ENCODE data around the gene JMJD1C. TPM values are rescaled to one million over a fixed set of nuclear protein-coding genes. Genes with fewer than 3 reads are reported as not detected.
A peak's percentile ranks its signal among the peaks of the same experiment; 100 is the strongest.

JMJD1C gene
- total and polyA plus RNA-seq, 12 donors, result 36.0 to 124 (median 57.2) TPM

DNA sequence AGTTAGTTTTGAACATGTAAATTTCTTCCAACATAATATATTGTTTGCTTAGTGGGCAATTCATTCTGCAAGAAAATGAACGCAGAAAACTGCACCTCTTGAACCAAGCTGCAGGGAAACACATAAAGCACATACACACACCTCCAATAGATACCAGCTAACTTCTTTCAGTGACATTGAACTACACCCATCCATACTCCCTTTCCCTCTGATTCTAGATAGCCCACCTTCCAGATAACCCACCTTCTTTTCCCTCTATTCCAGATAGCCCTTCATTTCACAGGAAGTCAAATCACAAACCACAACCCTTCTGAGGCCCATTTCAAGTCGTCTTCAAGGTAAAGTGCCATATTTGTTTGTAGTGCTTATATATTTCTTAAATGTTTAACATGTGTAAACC is 304.2 kb downstream of the JMJD1C start:
- WGBS, 4 donors, result 52 to 65% (median 57%) methylated on average over 2 of the region's 2 CpGs
- no peaks in the 10 kb centered on the region for H3K36me3 ChIP-seq (replicated peaks in 1 of 2)
- intact Hi-C loops (cut with DNase I), result loop anchor here in 1 of 2 donors (10.0 kb wide), 2 partner anchors 473 to 563 kb away; no protein-coding TSS in a partner anchor
- no peak overlapping the region for H3K4me3 ChIP-seq
- no peaks in the 10 kb centered on the region for H3K4me1 ChIP-seq (replicated peaks in 1 of 2)
- H3K27me3 ChIP-seq, result no peaks in the 10 kb centered on the region
- no peaks in the 10 kb centered on the region for H3K9me3 ChIP-seq (replicated peaks in 1 of 3)
- DNase-seq, result no peak
- TF ChIP-seq POLR2A (IDR thresholded peaks at IDR 0.05), result no peak
- TF ChIP-seq, protein P1, sequence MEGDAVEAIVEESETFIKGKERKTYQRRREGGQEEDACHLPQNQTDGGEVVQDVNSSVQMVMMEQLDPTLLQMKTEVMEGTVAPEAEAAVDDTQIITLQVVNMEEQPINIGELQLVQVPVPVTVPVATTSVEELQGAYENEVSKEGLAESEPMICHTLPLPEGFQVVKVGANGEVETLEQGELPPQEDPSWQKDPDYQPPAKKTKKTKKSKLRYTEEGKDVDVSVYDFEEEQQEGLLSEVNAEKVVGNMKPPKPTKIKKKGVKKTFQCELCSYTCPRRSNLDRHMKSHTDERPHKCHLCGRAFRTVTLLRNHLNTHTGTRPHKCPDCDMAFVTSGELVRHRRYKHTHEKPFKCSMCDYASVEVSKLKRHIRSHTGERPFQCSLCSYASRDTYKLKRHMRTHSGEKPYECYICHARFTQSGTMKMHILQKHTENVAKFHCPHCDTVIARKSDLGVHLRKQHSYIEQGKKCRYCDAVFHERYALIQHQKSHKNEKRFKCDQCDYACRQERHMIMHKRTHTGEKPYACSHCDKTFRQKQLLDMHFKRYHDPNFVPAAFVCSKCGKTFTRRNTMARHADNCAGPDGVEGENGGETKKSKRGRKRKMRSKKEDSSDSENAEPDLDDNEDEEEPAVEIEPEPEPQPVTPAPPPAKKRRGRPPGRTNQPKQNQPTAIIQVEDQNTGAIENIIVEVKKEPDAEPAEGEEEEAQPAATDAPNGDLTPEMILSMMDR (IDR thresholded peaks at IDR 0.05), result no peak
- H3K27ac ChIP-seq, result no peak overlapping the region

DNA sequence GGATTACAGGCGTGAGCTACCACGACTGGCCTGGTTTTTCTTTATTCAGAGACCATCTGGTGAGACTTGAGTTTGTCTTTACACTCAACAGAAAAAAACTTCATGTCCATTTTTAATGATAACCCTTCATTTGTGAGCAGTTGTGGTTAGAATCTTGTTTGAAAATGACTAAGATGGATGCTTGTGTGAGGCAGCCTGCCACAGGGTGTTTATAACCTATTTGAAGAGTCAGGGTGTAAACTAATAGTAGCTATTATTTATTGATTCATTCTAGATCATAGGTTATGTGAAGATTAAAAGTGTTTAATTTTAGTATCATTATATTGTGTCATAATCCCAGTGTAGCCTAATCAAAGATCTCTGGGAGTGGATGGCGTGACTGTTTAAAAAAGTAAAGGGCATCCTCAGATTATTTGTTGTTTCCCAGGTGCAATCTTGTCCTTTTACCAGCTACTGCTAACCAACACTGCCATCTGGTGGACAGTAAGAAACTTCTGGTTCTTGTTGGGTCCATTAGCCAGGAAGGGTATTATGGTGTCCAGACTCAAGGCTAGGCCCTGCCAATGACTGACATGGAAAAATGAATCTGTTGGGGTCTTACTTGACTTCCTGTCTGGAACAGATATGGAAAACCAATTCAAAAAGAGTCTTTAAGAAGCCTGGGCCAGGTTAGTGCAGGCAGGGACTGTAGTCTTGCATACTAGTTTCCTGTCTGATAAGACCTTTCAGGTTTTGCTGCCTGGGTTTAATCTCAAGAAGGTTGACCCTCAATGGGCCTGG is 307.7 kb downstream of the JMJD1C start:
- Histone ChIP-seq H3K27me3 (no peaks in the 10 kb centered on the region), H3K27ac (no peak overlapping the region), H3K4me3 (no peak overlapping the region), H3K36me3 (replicated peaks in 1 of 2) (peaks cover 0 to 13% of the 10 kb centered on the region in 2 donors), H3K4me1 (replicated peaks in 1 of 2) (peaks cover 3 to 8% of the 10 kb centered on the region in 2 donors), H3K9me3 (replicated peaks in 1 of 3) (no peaks in the 10 kb centered on the region)
- WGBS, 4 donors, result 54 to 67% (median 64%) methylated on average over 3 of the region's 3 CpGs
- intact Hi-C loops (cut with DNase I), result loop anchor here in 1 of 2 donors (5.0 kb wide), 1 partner anchor 151 kb away; no protein-coding TSS in a partner anchor
- TF ChIP-seq POLR2A (IDR thresholded peaks at IDR 0.05), result no peak
- TF ChIP-seq, protein P1 (IDR thresholded peaks at IDR 0.05), result peak; percentile 76 to 82 (median 78)
- DNase-seq, result peak in 5 of 7 donors; percentile 27 to 59 (median 50)

DNA sequence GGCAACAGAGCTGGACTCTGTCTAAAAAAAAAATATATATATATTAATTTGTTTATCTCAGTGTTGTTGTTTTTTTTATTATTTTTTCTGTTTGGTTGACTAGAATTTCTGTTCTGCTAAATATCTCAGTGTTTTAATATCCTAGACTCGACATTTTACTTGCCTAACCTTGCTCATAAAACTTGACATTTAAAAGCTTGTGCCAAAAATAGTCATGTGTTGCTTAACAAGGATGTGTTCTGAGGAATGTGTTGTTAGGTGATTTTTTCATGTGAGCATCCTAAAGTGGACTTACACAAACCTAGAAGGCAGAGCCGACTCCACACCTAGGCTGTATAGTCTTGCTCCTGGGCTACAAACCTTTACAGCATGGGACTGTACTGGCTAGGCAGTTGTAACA is 309.5 kb downstream of the JMJD1C start:
- peaks cover 3 to 8% of the 10 kb centered on the region in 2 donors for H3K4me1 ChIP-seq (replicated peaks in 1 of 2)
- intact Hi-C loops (cut with DNase I), result loop anchor here in 1 of 2 donors (5.0 kb wide), 1 partner anchor 149 kb away; no protein-coding TSS in a partner anchor
- H3K36me3 ChIP-seq (replicated peaks in 1 of 2), result peaks cover 0 to 14% of the 10 kb centered on the region in 2 donors
- H3K27ac ChIP-seq, result no peak overlapping the region
- TF ChIP-seq POLR2A (IDR thresholded peaks at IDR 0.05), result no peak
- TF ChIP-seq, protein P1 (IDR thresholded peaks at IDR 0.05), result no peak
- H3K9me3 ChIP-seq (replicated peaks in 1 of 3), result no peaks in the 10 kb centered on the region
- H3K4me3 ChIP-seq, result no peak overlapping the region
- WGBS, 4 donors, result 50 to 54% (median 51%) methylated on average over 2 of the region's 2 CpGs
- no peaks in the 10 kb centered on the region for H3K27me3 ChIP-seq
- DNase-seq, result no peak

DNA sequence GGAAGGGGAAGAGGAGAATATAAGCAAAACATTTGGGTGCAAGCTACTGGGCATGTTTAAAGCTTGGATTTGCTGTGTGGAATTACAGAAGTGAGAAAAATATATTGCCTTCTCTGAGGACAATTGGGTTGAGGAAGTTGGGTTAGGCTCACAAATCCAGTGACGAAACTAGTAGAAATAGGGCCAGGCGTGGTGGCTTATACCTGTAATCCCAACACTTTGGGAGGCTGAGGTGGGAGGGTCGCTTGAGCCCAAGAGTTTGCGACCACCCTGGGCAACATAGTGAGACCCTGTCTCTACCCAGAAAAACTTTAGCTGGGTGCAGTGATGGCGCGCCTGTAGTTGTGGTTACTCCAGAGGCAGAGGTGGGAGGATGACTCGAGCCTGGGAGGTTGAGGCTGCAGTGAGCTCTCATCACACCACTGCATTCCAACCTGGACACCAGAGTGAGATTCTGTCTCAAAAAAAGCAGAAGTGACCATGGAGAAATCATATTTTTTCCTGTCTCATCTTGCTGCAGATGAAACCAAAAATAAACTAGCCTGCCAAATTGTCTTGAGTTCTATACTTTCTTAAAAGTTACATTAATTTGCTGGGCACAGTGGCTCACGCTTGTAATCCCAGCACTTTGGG is 310.3 kb downstream of the JMJD1C start:
- Histone ChIP-seq H3K4me1 (replicated peaks in 1 of 2) (peaks cover 3 to 8% of the 10 kb centered on the region in 2 donors), H3K4me3 (no peak overlapping the region), H3K9me3 (replicated peaks in 1 of 3) (no peaks in the 10 kb centered on the region), H3K27me3 (no peaks in the 10 kb centered on the region), H3K27ac (no peak overlapping the region), H3K36me3 (replicated peaks in 1 of 2) (peaks cover 0 to 16% of the 10 kb centered on the region in 2 donors)
- DNase-seq, result no peak
- TF ChIP-seq POLR2A (IDR thresholded peaks at IDR 0.05), result no peak
- TF ChIP-seq, protein P1 (IDR thresholded peaks at IDR 0.05), result no peak
- WGBS, 4 donors, result 85 to 96% (median 88%) methylated on average over 7 to 8 of the region's 8 CpGs
- intact Hi-C loops (cut with DNase I), result loop anchor here in 1 of 2 donors (5.0 kb wide), 1 partner anchor 148 kb away; no protein-coding TSS in a partner anchor

Measured in adrenal gland (tissue), 12 donors.